Activated CD4-positive, alpha-beta T cell treated with anti-CD3 and anti-CD28 coated beads, Interleukin-2, amount 50 U/mL, for 4 hours (primary cell): ENCODE results near the gene PHKA1.
"Not testable (repeated sequence)": the region's sequence is repeated elsewhere in the genome, so short reads cannot be mapped to it uniquely, and the experiment has no call there.

Experiments
- DNase-seq, 2 experiments: peaks; one replicate each; pipeline ENCODE4 v3.0.0-alpha.2; 2020

PHKA1 gene

GRCh38 chrX:72713599-72714477 is at the start of gene PHKA1:
Gene PHKA1, minus strand, starts transcription at chrX:72714306. Its CDS starts 426 bp downstream, at chrX:72713880.
- DNase-seq = peak; percentile 22 to 33

DNA sequence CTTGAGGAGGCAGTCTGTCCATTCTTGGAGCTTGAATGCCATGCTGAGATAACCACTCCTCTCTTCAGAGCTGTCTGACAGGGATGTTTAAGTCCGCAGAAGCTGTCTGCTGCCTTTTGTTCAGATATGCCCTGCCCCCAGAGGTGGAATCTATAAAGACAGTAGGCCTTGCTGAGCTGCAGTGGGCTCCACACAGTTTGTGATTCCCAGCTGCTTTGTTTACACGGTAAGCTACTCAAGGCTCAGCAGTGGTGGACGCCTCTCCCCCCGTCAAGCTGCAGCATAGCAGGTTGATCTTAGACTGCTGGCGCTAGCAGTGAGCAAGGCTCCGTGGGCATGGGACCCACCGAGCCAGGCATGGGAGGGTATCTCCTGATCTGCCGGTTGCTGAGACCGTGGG is 46.3 kb upstream of the PHKA1 start:
- not testable (repeated sequence) for DNase-seq

DNA sequence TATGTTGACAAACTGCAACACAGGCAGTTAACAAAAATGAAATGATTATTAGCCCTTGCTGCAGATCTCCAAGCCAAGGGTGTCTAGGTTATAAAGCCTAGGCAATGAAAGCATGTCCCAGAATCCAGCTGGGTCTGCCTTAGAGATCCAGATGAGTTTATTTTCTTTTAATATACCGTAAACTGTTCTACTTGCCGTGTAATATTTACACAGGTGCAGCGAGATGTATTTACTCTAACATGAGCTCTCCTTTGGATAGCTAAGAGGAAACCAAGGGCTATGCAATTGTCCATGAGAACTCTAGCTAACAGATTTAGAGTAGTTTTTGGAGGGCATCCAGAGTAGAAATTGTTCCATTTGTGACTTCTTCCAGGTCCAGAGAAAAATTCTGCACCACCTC is 34.4 kb upstream of the PHKA1 start:
- not testable (repeated sequence) for DNase-seq

DNA sequence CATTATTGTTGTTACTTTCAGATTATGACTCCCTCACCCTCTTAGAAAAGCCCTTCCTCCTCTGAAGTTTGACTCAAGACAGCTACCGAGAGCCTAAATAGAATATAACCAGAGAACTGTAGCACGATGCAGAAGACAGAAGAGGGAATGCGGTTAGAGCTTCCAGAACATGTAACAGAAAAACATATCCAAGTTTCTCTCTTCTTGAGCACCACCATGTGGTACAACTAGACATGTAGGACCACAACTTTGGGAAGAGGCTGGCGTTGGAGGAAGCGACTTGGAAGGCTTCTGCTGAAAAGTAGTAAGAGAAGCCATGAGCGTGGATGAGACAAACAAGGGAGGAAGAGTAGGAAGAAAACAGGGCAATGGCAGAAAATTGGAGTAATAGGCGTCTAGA is 31.4 kb upstream of the PHKA1 start:
- not testable (repeated sequence) for DNase-seq

GRCh38 chrX:72735561-72735960 is 21.5 kb upstream of the PHKA1 start:
- DNase-seq = no peak

- not testable (repeated sequence) for DNase-seq
These were observed 19.5 kb upstream of the PHKA1 start for GRCh38 chrX:72733636-72734035.

DNA sequence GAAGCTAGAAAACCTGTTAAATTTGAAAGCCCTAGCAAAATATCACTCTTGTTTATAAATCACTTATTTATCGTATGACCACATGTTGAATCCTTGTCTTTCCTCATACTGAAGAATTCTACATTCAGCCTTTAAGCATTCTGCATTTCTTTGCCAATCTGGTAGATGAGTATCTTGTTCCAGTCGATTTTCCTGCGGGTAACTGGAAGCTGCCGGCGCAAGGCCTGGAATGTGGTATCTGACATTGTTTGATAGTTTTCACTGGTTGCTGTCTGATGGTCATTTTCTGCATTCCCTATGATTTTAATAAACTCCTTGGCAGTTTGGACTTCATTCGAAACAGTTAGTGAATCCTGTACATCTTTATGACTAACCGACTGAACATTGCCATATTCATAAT is 13.7 kb upstream of the PHKA1 start:
- DNase-seq = no peak

DNA sequence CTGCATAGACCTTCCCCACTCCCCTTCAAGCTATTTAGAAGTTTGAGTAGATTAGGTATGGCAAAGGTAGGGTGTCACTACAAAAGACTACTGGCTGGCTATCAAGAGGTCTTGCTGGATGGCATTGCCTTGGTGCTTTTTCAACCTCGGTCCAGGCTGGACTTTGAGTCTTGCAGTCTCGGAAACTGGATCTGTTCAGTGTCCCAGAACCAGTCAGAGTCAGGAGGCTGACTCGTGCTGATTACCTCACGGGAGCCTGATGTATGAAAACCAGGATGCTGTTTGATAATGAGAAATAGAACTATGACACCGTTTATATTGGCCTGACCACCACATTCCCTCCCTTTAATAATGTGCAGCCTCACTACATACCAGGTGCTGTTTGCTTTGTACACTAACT is 2.7 kb upstream of the PHKA1 start:
- no peak for DNase-seq

DNA sequence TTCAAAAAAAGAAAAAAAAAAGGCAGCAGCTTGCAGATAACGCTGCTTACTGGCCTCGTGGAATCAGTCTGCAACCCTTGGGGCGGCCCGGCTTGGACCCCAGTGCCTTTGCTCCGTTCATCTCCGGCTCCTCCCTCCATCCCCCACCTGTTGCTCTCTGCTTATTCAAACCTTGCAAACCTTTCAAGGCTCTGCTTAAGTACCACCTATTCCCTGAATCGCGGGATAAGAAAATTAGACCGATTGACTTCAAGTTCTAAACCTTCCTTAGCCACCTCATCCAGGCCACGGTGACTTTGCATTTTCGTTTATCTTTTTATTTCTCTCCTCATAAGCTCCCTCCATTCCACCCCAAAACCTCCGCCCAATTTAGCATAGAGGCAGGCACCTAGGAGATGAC is 1.4 kb upstream of the PHKA1 start:
- no peak for DNase-seq

DNA sequence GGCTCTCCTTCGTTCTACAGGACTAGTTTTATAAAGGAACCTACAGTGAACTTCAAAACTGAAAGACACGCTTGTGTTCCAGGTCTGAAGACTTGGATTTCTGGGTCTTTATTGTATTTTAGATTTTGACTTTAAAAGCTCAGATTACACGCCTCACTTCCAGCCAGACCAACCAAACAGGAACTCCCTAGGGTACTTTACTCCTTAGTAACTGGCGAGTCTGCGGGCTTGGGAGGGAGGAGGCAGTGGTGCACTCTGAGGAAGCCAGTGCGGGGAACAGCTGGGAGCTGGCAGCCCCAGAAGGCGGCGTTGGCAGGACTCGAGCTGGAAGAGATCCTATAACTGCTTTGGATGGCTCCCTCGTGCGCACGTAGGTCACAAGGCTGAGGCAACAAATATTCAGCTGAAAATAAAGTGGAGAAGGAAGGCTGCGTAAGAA is 391 bp upstream of the PHKA1 start:
- DNase-seq = no peak

DNA sequence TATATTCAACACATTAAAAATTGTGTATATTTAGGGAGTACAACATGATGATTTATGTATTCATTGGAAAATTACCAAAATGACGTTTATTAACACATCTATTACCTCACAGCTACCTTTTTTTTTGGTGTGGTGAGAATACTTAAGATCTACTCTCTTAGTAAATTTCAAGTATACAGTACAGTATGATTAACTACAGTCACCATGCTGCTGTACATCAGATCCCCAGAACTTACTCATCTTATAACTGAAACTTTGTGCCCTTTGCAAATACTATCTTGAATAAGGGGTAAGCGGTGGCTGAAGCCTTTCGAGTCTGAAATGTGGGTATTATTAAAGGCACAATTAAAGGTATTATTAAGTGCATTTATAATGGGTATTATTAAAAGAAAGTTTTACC is 976 bp downstream of the PHKA1 start:
- no peak for DNase-seq

GRCh38 chrX:72712094-72712755 is 1.9 kb downstream of the PHKA1 start:
- DNase-seq = no peak

DNA sequence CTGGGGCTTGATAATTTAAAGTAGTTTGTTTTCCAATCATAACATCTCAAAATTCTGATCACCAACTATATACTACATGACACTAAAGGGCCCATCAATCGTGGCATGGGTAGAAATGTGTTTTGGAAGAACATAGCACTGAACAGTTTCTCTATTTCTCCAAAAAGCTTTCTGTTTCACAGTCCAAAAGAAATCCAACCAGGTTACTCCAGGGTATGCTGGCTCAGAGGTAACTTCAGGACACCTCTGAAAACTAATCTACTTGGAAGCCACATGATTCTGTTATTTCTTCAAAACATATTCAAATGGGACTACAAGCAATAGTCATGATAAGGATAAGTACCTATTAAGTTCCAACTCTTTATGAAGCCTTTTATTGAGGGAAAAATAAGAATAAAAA is 8.3 kb downstream of the PHKA1 start:
- no peak for DNase-seq

DNA sequence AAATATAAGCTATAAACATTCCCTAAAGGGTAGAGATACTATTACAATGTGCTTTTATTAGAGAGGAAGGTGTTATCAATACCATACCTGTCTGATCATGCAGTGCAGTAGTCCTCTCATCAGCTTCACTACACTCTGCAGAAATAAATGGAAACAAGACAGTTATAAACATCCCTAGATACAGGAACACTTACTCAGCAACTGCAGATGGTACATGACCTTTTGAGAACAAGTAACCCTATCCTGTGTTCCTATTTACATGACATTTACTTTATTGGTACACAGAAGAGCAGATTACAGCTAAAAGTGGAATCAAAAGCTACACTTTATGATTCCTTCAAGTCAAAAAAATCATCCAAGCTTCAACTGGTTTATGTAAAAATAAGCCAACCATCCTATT is 9.0 kb downstream of the PHKA1 start:
- DNase-seq = no peak

- no peak for DNase-seq
These were observed 19.9 kb downstream of the PHKA1 start for GRCh38 chrX:72694170-72694569.

- DNase-seq = no peak
These were observed 20.6 kb downstream of the PHKA1 start for GRCh38 chrX:72693477-72693876.

DNA sequence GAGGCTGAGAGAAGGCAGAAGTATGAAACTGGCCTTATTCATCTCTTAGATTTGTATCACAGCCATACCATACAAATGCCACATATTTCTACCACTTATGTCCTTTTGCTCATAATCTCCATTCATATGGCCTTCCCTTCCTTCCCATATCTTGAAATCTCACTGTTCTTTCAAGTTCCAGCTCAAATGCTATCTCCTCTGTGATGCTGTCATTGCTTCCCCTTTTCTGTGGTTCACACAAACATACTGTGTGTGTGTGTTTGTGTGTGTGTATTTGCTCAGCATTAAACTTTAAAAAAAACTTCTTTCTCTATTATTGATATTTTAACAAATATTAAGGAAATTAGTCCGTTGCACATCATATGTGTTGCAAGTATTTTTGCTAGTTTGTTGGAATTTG is 26.7 kb downstream of the PHKA1 start:
- DNase-seq = no peak

DNA sequence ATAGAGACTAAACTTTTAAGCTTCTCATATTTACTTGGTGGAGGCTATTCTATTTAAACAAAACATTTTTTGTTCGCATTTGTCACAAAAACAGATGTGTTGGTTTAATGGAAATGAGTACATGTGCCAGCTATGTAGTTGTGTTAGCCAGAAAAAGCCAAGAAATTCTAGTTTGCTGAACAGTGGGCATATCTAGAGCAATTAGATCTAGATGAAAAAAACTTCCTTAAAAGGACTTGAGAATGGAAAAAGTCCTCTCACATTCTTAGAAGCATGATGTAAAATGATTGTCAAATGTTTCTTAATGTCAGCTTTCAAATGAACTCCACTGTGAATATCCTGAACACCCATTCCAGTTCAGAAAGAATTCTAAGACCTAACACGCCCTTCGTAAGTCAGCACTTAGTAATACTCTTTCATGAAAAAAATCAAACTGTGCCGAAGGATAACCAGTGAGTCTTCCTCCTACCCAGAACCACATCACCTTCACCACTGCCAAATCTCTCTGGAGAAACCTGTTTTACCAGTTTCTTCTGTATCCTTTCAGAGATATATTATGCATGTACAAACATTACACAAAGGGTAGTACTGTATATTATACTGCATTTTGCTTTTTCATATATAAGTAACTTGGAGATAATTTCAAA is 28.2 kb downstream of the PHKA1 start:
- DNase-seq = no peak

GRCh38 chrX:72685018-72685417 is 29.1 kb downstream of the PHKA1 start:
- DNase-seq = no peak

DNA sequence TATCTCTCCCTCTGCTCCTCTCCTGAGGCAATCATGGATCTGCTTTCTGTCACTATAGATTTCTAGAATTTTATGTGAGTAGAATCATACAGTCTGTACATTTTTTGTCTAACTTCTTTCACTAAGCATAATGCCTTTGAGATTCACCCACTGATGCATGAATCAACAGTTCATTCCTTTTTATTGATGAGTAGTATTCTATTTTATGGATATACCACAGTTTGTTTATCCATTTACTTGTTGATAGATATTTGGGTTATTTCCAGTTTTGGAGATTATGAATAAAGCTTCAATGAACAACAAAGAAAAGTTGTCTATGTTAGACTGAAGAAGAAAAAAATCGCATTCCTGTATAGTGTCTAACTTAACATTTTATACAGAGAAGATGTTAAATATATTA is 30.5 kb downstream of the PHKA1 start:
- no peak for DNase-seq

GRCh38 chrX:72676465-72676864 is 37.6 kb downstream of the PHKA1 start:
- DNase-seq = no peak

DNA sequence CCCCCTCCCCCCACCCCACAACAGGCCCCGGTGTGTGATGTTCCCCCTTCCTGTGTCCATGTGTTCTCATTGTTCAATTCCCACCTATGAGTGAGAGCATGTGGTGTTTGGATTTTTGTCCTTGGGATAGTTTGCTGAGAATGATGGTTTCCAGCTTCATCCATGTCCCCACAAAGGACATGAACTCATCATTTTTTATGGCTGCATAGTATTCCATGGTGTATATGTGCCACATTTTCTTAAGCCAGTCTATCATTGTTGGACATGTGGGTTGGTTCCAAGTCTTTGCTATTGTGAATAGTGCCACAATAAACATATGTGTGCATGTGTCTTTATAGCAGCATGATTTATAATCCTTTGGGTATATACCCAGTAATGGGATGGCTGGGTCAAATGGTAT is 40.2 kb downstream of the PHKA1 start:
- not testable (repeated sequence) for DNase-seq

- not testable (repeated sequence) for DNase-seq
These were observed 44.6 kb downstream of the PHKA1 start for GRCh38 chrX:72669508-72669907.

- DNase-seq = no peak
These were observed 47.7 kb downstream of the PHKA1 start for GRCh38 chrX:72666451-72666850.
